Measurements from ENCODE around the gene TNK1. TPM values are rescaled to one million over a fixed set of nuclear protein-coding genes. Genes with fewer than 3 reads are reported as not detected.
A peak's percentile ranks its signal among the peaks of the same experiment; 100 is the strongest.
"Not testable (repeated sequence)": the region's sequence is repeated elsewhere in the genome, so short reads cannot be mapped to it uniquely, and the experiment has no call there.

Gene TNK1
- 10 to 100 TPM in 4 of 5 experiments, 1 to 10 TPM in 1; 1.5 to 23.4 (median 13.9) TPM for total RNA-seq
- 1 to 10 TPM; 5.8 to 7.4 TPM for polyA plus RNA-seq
- 10.0 reads per million, percentile 35 among the genes with 10 or more reads in this experiment for total RNA-seq

GRCh38 chr17:7380855-7381683, at the start of gene TNK1:
TSS of gene TNK1 (plus strand) at chr17:7381089. CDS start at chr17:7382927, 1,838 bp downstream.
- Histone ChIP-seq H3K27ac (ENCODE audit: low read depth, low read length) (no peak within 1 kb of the TSS), H3K9me3 (ENCODE audit: control insufficient read depth in 2 of 3, low read length in 3 of 3) (no peaks in the 10 kb centered on the region), H3K36me3 (ENCODE audit: control insufficient read depth in 2 of 3, insufficient read depth in 3 of 3, low read length in 3 of 3) (no peaks in the 10 kb centered on the region), H3K4me3 (ENCODE audit: low read length) (no peak within 1 kb of the TSS), H3K27me3 (ENCODE audit: control insufficient read depth in 2 of 2, insufficient read depth in 2 of 2, low read length in 2 of 2) (peaks cover 0 to 11% of the 10 kb centered on the region in 2 donors), H3K4me1 (ENCODE audit: control insufficient read depth in 2 of 2, insufficient read depth in 2 of 2, low read length in 2 of 2) (peaks cover 10 to 13% of the 10 kb centered on the region in 2 donors)
- ChIA-PET POLR2A (interaction anchor here (0.6 to 1.0 kb wide), 4 partner anchors 7 to 758 kb away, joined by 3 read pairs; partner anchors contain the start of gene TMEM102), CTCF (interaction anchor here (0.9 kb wide), 1 partner anchor 50 kb away, joined by 3 read pairs; no protein-coding TSS in a partner anchor)
- ATAC-seq (no peak), DNase-seq (no peak)
- Mint-ChIP-seq H3K9me3 (peaks cover 0 to 7% (median 0%) of the 10 kb centered on the region in 11 donors), H3K27ac (peak within 1 kb of the TSS in 1 of 9 donors; percentile 9), H3K36me3 (peaks cover 0 to 10% (median 0%) of the 10 kb centered on the region in 5 donors), H3K4me3 (peak within 1 kb of the TSS in 5 of 10 donors; percentile 25 to 67 (median 54)), H3K4me1 (peaks cover 10 to 23% (median 15%) of the 10 kb centered on the region in 7 donors), H3K27me3 (peaks cover 33 to 50% (median 43%) of the 10 kb centered on the region in 5 donors)
- intact Hi-C loops (cut with micrococcal nuclease) = loop anchor here in 1 of 2 donors (5.0 kb wide), 2 partner anchors 44 to 231 kb away; partner anchors contain the start of genes ACAP1 and FXR2

- peak overlapping the region; percentile 38 to 96 (median 92) for H3K27ac Mint-ChIP-seq
- Histone ChIP-seq H3K27me3 (ENCODE audit: control insufficient read depth in 2 of 2, insufficient read depth in 2 of 2, low read length in 2 of 2) (no peaks in the 10 kb centered on the region), H3K4me1 (ENCODE audit: control insufficient read depth in 2 of 2, insufficient read depth in 2 of 2, low read length in 2 of 2) (peaks cover 26 to 53% of the 10 kb centered on the region in 2 donors), H3K9me3 (ENCODE audit: control insufficient read depth in 2 of 3, low read length in 3 of 3) (no peaks in the 10 kb centered on the region), H3K36me3 (ENCODE audit: control insufficient read depth in 2 of 3, insufficient read depth in 3 of 3, low read length in 3 of 3) (peaks cover 0 to 9% (median 0%) of the 10 kb centered on the region in 3 experiments), H3K27ac (ENCODE audit: low read depth, low read length) (peak overlapping the region; percentile 55), H3K4me3 (ENCODE audit: low read length) (peak overlapping the region; percentile 19)
- H3K9me3 Mint-ChIP-seq = peaks cover 0 to 6% (median 0%) of the 10 kb centered on the region in 11 donors
- intact Hi-C loops (cut with micrococcal nuclease) = no loop called here
- peaks cover 48 to 78% (median 64%) of the 10 kb centered on the region in 7 donors for H3K4me1 Mint-ChIP-seq
- H3K27me3 Mint-ChIP-seq = no peaks in the 10 kb centered on the region
- POLR2A ChIA-PET = interaction anchor here (0.7 to 22.8 kb wide), 3 partner anchors 16 to 113 kb away, joined by 3 to 336 read pairs (median 98); partner anchors contain the start of genes EIF5A and GPS2
- ATAC-seq = no peak
- peak overlapping the region; percentile 52 to 88 (median 76) for H3K4me3 Mint-ChIP-seq
- CTCF ChIA-PET = interaction anchor here (0.9 kb wide), 1 partner anchor 23 kb away, joined by 3 read pairs; the partner anchor contains the start of gene TMEM95
- H3K36me3 Mint-ChIP-seq = peaks cover 0 to 9% (median 2%) of the 10 kb centered on the region in 5 donors
- DNase-seq = no peak
These were observed 48.8 kb upstream of the TNK1 start for GRCh38 chr17:7332111-7332510.

GRCh38 chr17:7332600-7333069, 48.3 kb upstream of the TNK1 start:
- H3K9me3 Mint-ChIP-seq; H3K27me3 Mint-ChIP-seq; ATAC-seq; H3K9me3 ChIP-seq (ENCODE audit: control insufficient read depth in 2 of 3, low read length in 3 of 3); intact Hi-C loops (cut with micrococcal nuclease); H3K27me3 ChIP-seq (ENCODE audit: control insufficient read depth in 2 of 2, insufficient read depth in 2 of 2, low read length in 2 of 2); H3K36me3 ChIP-seq (ENCODE audit: control insufficient read depth in 2 of 3, insufficient read depth in 3 of 3, low read length in 3 of 3): not testable (repeated sequence)
- peaks cover 0 to 12% (median 5%) of the 10 kb centered on the region in 5 donors for H3K36me3 Mint-ChIP-seq
- ChIA-PET CTCF (interaction anchor here (0.9 kb wide), 1 partner anchor 23 kb away, joined by 3 read pairs; the partner anchor contains the start of gene TMEM95), POLR2A (interaction anchor here (0.7 to 22.8 kb wide), 3 partner anchors 15 to 113 kb away, joined by 3 to 336 read pairs (median 98); partner anchors contain the start of genes EIF5A and GPS2)
- H3K4me3 Mint-ChIP-seq = peak overlapping the region; percentile 52 to 88 (median 76)
- peak overlapping the region; percentile 19 for H3K4me3 ChIP-seq (ENCODE audit: low read length)
- H3K4me1 Mint-ChIP-seq = peaks cover 53 to 82% (median 68%) of the 10 kb centered on the region in 7 donors
- DNase-seq = peak in 5 of 9 donors; percentile 57 to 80 (median 64)
- peaks cover 26 to 53% of the 10 kb centered on the region in 2 donors for H3K4me1 ChIP-seq (ENCODE audit: control insufficient read depth in 2 of 2, insufficient read depth in 2 of 2, low read length in 2 of 2)
- peak overlapping the region; percentile 38 to 96 (median 92) for H3K27ac Mint-ChIP-seq
- H3K27ac ChIP-seq (ENCODE audit: low read depth, low read length) = peak overlapping the region; percentile 55

DNA sequence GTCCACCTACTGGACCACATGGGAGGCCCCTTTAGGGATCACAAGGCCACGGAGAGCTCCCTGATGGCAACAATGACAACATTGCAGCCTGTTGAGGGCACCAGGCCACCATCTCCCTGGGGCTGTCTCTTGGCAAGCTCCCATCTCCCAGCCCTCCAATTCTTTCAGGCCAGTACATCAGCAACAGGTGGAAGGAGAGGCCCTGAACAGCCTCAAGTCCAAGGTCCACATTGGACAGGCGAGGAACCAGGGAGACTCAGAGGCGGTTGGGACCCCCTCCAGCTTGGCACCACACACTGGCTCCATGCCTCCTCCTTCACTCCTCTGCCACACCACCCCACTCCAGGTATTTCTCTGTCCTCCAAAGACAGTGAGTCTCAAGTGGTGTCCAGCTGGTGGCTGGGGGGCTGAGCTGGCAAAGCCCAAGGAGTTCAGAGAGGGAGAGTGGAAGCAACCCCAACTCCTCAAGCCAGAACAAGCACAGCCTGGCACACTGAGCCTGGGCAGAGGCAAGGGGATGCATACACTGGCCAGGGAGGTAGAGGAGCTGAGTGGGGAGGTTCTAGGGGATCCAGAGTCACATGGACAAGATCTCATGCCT, 45.9 kb upstream of the TNK1 start:
- Mint-ChIP-seq H3K27ac (peak overlapping the region; percentile 84 to 100 (median 95)), H3K27me3 (no peaks in the 10 kb centered on the region), H3K9me3 (no peaks in the 10 kb centered on the region), H3K36me3 (peaks cover 4 to 17% (median 11%) of the 10 kb centered on the region in 5 donors), H3K4me3 (peak overlapping the region; percentile 89 to 99 (median 94)), H3K4me1 (peaks cover 51 to 81% (median 59%) of the 10 kb centered on the region in 7 donors)
- no peak overlapping the region for H3K4me3 ChIP-seq (ENCODE audit: low read length)
- peaks cover 40 to 55% of the 10 kb centered on the region in 2 donors for H3K4me1 ChIP-seq (ENCODE audit: control insufficient read depth in 2 of 2, insufficient read depth in 2 of 2, low read length in 2 of 2)
- peaks cover 0 to 20% (median 6%) of the 10 kb centered on the region in 3 experiments for H3K36me3 ChIP-seq (ENCODE audit: control insufficient read depth in 2 of 3, insufficient read depth in 3 of 3, low read length in 3 of 3)
- CTCF ChIA-PET = interaction anchor here (0.8 to 5.2 kb wide), 14 partner anchors 8 to 755 kb away, joined by 3 to 53 read pairs (median 12); partner anchors contain the start of genes SLC2A4, TMEM102 and TMEM95
- H3K27me3 ChIP-seq (ENCODE audit: control insufficient read depth in 2 of 2, insufficient read depth in 2 of 2, low read length in 2 of 2) = no peaks in the 10 kb centered on the region
- no peaks in the 10 kb centered on the region for H3K9me3 ChIP-seq (ENCODE audit: control insufficient read depth in 2 of 3, low read length in 3 of 3)
- POLR2A ChIA-PET = interaction anchor here (0.5 to 22.8 kb wide), 11 partner anchors 10 to 352 kb away, joined by 3 to 336 read pairs (median 8); partner anchors contain the start of genes EIF5A, GPS2, PHF23 and SLC16A13
- DNase-seq (no peak), ATAC-seq (no peak)
- peak overlapping the region; percentile 81 for H3K27ac ChIP-seq (ENCODE audit: low read depth, low read length)
- intact Hi-C loops (cut with micrococcal nuclease) = loop anchor here in 1 of 2 donors (5.0 kb wide), 1 partner anchor 47 kb away; the partner anchor contains the start of gene TNK1

GRCh38 chr17:7335765-7336164, 45.1 kb upstream of the TNK1 start:
- intact Hi-C loops (cut with micrococcal nuclease) = loop anchor here (1.0 to 5.0 kb wide), 10 partner anchors 10 to 100 kb away; partner anchors contain the start of genes ELP5 (in 1 of the 2), SLC2A4 (in 1 of the 2), TMEM102 (in 1 of the 2) and TNK1 (in 1 of the 2)

More at GRCh38 chr17:7335765-7336164, 45.1 kb upstream of the TNK1 start:
- DNase-seq; H3K9me3 Mint-ChIP-seq; ATAC-seq; H3K9me3 ChIP-seq (ENCODE audit: control insufficient read depth in 2 of 3, low read length in 3 of 3); H3K27me3 ChIP-seq (ENCODE audit: control insufficient read depth in 2 of 2, insufficient read depth in 2 of 2, low read length in 2 of 2); H3K27me3 Mint-ChIP-seq: not testable (repeated sequence)
- Histone ChIP-seq H3K4me1 (ENCODE audit: control insufficient read depth in 2 of 2, insufficient read depth in 2 of 2, low read length in 2 of 2) (peaks cover 36 to 48% of the 10 kb centered on the region in 2 donors), H3K36me3 (ENCODE audit: control insufficient read depth in 2 of 3, insufficient read depth in 3 of 3, low read length in 3 of 3) (peaks cover 0 to 24% (median 11%) of the 10 kb centered on the region in 3 experiments), H3K4me3 (ENCODE audit: low read length) (peak overlapping the region; percentile 99), H3K27ac (ENCODE audit: low read depth, low read length) (peak overlapping the region; percentile 81)
- Mint-ChIP-seq H3K36me3 (peaks cover 4 to 21% (median 11%) of the 10 kb centered on the region in 5 donors), H3K27ac (peak overlapping the region; percentile 89 to 100 (median 95)), H3K4me3 (peak overlapping the region; percentile 89 to 99 (median 94)), H3K4me1 (peaks cover 52 to 79% (median 60%) of the 10 kb centered on the region in 7 donors)
- ChIA-PET CTCF (interaction anchor here (1.0 to 5.2 kb wide), 13 partner anchors 9 to 290 kb away, joined by 3 to 53 read pairs (median 14); partner anchors contain the start of genes SLC2A4, TMEM102 and TMEM95), POLR2A (interaction anchor here (0.7 to 22.8 kb wide), 25 partner anchors 9 to 870 kb away, joined by 3 to 336 read pairs (median 6); partner anchors contain the start of genes DVL2, EIF5A, GABARAP and GPS2)
